C1 segment of cervical spinal cord (tissue), 14 donors: ENCODE measurements around the gene KCTD1.
A peak's percentile ranks its signal among the peaks of the same experiment; 100 is the strongest.

ENCODE experiments used
- DNase-seq, 14 donors: peaks; one replicate each; lab custom pipeline; 2025; lab: John Stamatoyannopoulos, UW

Gene KCTD1

GRCh38 chr18:26549263-26550094, 1.1 kb upstream of the KCTD1 start:
- DNase-seq = peak in 8 of 14 donors; percentile 16 to 66 (median 50)

- peak in 11 of 14 donors; percentile 25 to 70 (median 47) for DNase-seq
Observed at GRCh38 chr18:26547646-26548414, 523 bp downstream of the KCTD1 start.

GRCh38 chr18:26546875-26547645, 1.3 kb downstream of the KCTD1 start:
- no peak for DNase-seq

GRCh38 chr18:26546170-26546874, 2.0 kb downstream of the KCTD1 start:
- DNase-seq = no peak

- DNase-seq = peak in 1 of 14 donors; percentile 27
Observed at GRCh38 chr18:26545335-26546123, 2.8 kb downstream of the KCTD1 start.

- DNase-seq = no peak
Observed at GRCh38 chr18:26544451-26544850, 3.9 kb downstream of the KCTD1 start.

- peak in 1 of 14 donors; percentile 37 for DNase-seq
Observed at GRCh38 chr18:26543373-26543772, 5.0 kb downstream of the KCTD1 start.

GRCh38 chr18:26540043-26540628, 8.2 kb downstream of the KCTD1 start:
- no peak for DNase-seq

- no peak for DNase-seq
Observed at GRCh38 chr18:26538524-26538923, 9.8 kb downstream of the KCTD1 start.

GRCh38 chr18:26536664-26537063, 11.7 kb downstream of the KCTD1 start:
- no peak for DNase-seq

- no peak for DNase-seq
Observed at GRCh38 chr18:26536032-26536431, 12.3 kb downstream of the KCTD1 start.

GRCh38 chr18:26535630-26536029, 12.7 kb downstream of the KCTD1 start:
- DNase-seq = no peak

GRCh38 chr18:26532367-26533340, 15.7 kb downstream of the KCTD1 start:
- no peak for DNase-seq

- no peak for DNase-seq
Observed at GRCh38 chr18:26531605-26532298, 16.6 kb downstream of the KCTD1 start.

GRCh38 chr18:26526966-26527234, 21.5 kb downstream of the KCTD1 start:
- DNase-seq = no peak

GRCh38 chr18:26526128-26526965, 22.0 kb downstream of the KCTD1 start:
- no peak for DNase-seq

- DNase-seq = no peak
Observed at GRCh38 chr18:26524504-26525351, 23.6 kb downstream of the KCTD1 start.
